Cortex of kidney (tissue), 1 donor: ENCODE results near the gene CANX.
"Not testable (repeated sequence)": the region's sequence is repeated elsewhere in the genome, so short reads cannot be mapped to it uniquely, and the experiment has no call there.

ENCODE experiments used
- DNase-seq: peaks from one replicate; lab custom pipeline; 2025; lab: John Stamatoyannopoulos, UW

CANX gene

DNA sequence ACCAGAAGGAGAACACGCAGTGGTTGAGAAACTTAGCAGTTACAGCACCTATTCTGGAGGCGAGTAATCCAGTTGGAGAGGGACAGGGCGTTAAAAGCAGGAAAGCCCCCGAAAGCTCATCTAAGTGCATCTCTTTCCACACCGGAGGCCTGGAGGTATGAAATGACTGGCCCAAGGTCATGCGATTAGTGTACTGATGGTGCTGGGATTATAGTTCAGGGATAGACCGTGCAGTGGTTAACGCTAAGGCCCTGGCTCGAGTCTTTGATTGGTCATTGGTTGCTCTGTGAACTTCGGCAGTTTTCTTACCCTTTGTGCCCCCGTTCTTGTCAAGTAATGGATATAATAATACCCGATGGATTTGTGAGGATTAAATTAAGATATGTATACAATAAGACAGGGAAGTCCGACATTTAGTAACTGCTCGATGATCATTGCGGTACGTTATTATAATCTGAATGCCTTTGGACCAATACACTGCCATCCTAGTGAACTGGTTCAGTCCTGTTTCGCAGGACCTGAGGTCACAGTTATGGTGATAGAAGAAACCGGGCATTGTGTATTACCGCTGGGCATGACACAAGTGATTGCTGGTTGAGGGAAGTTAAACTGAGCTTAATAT lies 960 bp downstream of the CANX start:
- DNase-seq, result no peak

- DNase-seq, result no peak
These were observed 1.7 kb downstream of the CANX start for GRCh38 chr5:179700401-179700918.

GRCh38 chr5:179716286-179716685 lies 17.5 kb downstream of the CANX start:
- no peak for DNase-seq

DNA sequence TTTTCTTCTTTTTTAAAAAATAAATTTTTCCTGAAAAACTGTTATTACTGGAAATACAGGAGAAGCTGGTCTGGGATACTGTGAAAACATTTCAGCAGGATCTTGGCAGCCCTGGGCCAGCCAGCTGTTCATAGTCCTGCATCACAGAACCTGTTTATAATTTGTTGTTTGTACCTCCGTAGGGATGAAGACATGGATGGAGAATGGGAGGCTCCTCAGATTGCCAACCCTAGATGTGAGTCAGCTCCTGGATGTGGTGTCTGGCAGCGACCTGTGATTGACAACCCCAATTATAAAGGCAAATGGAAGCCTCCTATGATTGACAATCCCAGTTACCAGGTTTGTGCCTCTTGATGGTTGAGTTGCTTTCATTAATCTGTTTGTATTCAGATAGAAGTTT lies 21.5 kb downstream of the CANX start:
- no peak for DNase-seq

DNA sequence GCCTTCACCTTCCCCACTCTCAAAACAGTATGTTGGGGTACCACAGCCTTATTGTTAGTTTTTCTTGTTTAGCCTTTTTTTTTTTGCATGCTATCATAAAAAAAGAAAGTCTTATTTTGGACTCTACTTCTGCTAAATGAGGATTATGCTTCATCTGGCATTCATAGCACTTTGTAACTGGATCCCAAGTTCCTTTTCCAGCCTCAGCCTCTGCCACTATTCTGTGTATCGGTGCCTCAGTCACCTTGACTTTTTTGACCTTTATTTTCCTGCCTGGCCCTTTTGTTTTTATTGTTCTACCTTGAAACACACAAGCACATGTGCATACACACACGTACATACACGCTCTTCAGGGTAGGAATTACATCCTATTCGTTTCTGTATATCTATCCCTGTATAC lies 25.4 kb downstream of the CANX start:
- DNase-seq, result no peak

DNA sequence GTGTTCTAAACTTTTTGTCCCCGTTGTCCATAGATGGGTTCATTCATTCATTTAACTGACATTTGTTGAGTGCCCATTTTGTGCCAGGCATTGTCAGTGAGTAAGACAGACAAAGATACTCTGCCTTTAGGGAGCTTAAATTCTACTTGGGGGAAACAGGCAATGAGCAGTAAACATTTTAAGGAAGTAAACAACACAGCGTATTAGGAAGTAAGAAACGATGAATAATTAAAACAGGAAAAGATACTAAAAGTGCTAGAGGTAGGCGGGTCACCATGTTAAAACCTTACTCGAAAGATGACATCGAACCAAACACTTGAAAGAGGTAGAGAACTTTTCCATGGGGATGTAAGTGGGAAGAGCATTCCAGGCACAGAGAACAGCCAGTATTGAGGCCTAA lies 28.3 kb downstream of the CANX start:
- DNase-seq, result no peak

DNA sequence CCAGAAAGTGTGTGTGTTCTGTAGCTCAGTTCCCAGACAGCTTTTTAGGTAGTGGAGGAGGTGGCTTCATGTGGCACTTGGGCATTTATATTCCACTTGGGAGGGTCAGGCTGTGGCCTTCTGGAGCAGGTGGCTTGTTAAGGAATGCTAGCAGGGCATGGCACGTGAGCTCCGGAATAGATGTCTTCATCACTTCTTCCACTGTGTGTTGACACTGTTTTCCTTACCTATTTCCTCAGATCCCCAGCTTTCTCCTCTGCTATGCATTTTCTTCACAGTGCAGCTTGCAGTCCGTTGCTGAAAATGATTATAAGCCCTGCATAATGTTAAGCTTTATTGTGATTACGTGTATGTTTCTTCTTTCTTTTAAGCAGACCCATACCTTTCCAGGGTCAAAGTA lies 30.5 kb downstream of the CANX start:
- no peak for DNase-seq

DNA sequence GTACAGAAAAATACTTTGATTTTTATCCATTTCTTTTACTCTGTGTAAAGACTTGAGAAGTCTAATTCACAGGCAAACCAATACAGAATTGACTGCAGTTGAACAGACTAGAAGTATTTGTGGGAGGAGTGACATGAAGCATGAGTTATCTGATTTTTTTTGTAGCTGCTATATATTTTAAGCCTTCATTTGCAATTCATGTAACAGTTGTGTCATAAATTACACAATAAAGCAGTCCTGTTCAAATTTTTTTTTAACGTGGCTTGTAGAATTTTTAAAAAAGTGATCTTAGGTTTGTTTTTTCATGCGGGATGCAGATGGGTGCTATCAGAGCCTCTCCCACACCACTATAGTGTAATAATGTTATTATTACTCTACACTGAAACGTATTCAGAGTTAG lies 31.0 kb downstream of the CANX start:
- DNase-seq, result no peak

GRCh38 chr5:179730356-179730755 lies 31.6 kb downstream of the CANX start:
- DNase-seq, result no peak

GRCh38 chr5:179730852-179731251 lies 32.1 kb downstream of the CANX start:
- no peak for DNase-seq

DNA sequence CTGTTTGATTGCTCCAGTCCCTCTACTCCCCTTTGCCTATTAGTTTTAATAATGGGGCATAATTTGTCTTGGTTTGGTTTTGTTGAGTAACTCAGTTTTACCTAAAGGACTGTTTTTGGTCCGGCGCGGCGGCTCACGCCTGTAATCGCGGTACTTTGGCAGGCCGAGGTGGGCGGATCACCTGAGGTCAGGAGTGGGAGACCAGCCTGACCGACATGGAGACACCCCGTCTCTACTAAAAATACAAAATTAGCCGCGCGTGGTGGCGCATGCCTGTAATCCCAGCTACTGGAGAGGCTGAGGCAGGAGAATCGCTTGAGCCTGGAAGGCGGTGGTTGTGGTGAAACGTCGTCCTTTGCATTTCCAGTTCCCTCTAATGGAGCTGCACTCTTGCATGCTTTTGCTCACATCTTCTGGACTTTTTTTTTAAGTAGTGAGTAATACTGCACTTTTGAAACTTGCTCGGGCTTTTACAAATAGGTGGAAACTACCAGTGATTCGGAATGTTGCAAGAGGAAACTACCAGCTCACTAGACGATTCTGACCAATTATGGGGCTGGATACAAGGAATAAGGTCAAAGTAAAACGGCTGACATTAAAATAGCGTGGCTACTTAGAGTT lies 33.1 kb downstream of the CANX start:
- no peak for DNase-seq

- DNase-seq, result peak; percentile 41
These were observed 33.7 kb downstream of the CANX start, which contains the start of gene MAML1 for GRCh38 chr5:179732412-179732917. TSS of gene MAML1 (plus strand) at chr5:179732822. CDS start at chr5:179733113, 291 bp downstream.

DNA sequence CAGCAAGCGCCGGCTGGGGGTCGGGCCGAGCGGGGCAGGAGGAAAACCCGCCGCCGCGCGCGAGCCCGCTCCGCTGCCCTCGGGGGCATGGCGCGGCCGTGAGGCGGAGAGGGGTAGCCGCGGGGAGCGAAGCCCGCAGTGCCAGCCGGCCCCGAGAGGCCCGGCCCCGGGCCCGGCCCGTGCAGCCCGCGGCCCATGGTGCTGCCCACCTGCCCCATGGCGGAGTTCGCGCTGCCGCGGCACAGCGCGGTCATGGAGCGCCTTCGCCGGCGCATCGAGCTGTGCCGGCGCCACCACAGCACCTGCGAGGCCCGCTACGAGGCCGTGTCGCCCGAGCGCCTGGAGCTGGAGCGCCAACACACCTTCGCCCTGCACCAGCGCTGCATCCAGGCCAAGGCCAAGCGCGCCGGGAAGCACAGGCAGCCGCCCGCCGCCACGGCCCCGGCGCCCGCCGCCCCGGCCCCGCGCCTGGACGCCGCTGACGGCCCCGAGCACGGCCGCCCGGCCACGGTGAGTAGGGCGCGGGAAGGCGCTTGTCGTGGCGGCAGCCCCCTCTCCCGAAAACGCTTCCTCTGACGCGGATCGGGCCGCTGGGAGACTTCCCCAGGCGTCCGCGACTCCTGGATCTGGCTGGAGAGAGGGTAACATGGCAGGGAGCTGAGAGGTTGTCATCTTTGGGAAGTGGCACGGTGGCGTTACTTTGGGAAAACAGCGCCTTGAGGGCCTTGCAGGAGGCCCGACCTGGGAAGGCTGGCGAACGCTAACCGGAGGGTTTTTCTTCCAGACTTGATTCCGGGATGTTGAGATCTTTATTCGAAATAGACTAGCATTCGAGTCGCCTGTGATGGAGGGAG lies 34.4 kb downstream of the CANX start:
- no peak for DNase-seq

DNA sequence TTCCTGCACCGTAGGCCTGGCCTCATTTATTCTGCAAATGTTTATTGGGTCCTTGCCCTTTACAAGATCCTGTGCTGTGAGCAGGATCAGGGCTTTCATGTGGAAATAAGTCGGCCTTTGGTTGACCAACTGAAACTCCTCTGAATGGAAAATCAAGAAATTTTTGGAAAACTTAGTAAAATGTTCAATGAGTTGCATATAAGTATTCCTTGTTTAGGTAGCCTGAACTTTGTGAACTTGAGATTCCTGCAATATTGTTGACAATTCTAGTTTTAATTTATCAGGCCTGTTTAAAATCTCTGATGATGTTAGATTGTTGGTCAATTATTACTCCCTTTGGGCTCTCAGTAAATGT lies 35.0 kb downstream of the CANX start:
- no peak for DNase-seq

DNA sequence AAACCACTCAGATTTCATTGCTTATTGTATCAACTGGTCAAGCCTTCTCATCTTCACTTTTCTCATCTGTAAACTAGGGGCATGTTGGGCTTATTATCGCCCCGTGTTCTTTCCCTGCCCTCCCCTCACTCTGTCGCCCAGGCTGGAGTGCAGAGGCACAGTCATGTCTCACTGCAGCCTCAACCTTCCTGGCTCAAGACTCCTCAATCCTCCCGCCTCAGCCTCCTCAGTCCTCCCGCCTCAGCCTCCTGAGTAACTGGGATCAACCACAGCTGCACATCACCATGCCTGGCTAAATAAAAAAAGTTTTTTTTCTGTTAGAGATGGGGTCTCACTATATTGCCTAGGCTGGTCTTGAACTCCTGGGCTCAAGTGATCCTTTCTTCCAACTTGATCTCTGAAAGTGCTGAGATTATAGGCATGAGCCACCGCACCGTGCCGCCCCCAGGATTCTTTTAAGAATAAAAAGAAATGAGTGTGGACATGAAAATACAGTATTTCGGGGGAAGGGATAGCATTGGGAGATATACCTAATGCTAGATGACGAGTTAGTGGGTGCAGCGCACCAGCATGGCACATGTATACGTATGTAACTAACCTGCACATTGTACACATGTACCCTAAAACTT lies 35.9 kb downstream of the CANX start:
- DNase-seq, result no peak

- DNase-seq, result no peak
These were observed 40.0 kb downstream of the CANX start for GRCh38 chr5:179738742-179739141.

GRCh38 chr5:179744106-179744505 lies 45.3 kb downstream of the CANX start:
- not testable (repeated sequence) for DNase-seq

- no peak for DNase-seq
These were observed 48.1 kb downstream of the CANX start for GRCh38 chr5:179746872-179747271.

DNA sequence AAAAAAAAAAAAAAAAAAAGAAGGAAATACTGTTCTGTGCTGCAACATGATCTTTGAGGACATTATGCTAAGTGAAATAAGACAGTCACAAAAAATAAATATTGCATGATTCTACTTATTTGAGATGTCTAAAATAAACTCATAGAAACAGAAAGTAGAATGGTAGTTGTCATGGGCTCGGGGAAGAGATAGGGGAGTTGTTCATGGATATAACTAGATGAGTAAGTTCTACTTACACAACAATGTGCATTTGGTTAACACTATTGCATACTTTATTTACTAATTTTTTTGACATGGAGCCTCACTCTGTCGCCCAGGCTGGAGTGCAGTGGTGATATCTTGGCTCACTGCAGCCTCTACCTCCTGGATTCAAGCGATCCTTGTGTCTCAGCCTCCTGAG lies 49.0 kb downstream of the CANX start:
- DNase-seq, result no peak

GRCh38 chr5:179749857-179750508 lies 51.2 kb downstream of the CANX start:
- DNase-seq, result no peak

- DNase-seq, result no peak
These were observed 55.2 kb downstream of the CANX start for GRCh38 chr5:179753971-179754370.

- DNase-seq, result no peak
These were observed 56.3 kb downstream of the CANX start for GRCh38 chr5:179755022-179755421.
